HepG2 (cell line): ENCODE data around the gene BMP2K. TPM values are rescaled to one million over a fixed set of nuclear protein-coding genes. Genes with fewer than 3 reads are reported as not detected.

Source experiments
- CAMTA2 ChIP-seq: sonication (generic); formaldehyde crosslinking; IDR thresholded peaks from 2 replicates; pipeline ENCODE4 v1.4.0; 2020; ENCODE audit warnings: mild to moderate bottlenecking, missing genetic modification reagents, borderline replicate concordance
- GATAD2A ChIP-seq: IDR thresholded peaks from 2 replicates; pipeline ENCODE4 v1.6.1; 2016
- HNRNPLL ChIP-seq: fragments of 200-400 bp; formaldehyde crosslinking; IDR thresholded peaks from 2 replicates; pipeline ENCODE4 v1.6.1; 2017; ENCODE audit warnings: mild to moderate bottlenecking, low read depth, low read length; ENCODE audit not compliant: poor library complexity, severe bottlenecking
- PHF5A ChIP-seq: IDR thresholded peaks from one replicate; pipeline ENCODE4 v1.6.1; 2018; ENCODE audit warnings: low read depth, missing genetic modification reagents; ENCODE audit not compliant: unreplicated experiment
- ZNF441 ChIP-seq: sonication (generic); formaldehyde crosslinking; IDR thresholded peaks from 2 replicates; pipeline ENCODE4 v1.7.0; 2021; ENCODE audit warnings: missing genetic modification reagents, borderline replicate concordance
- ZNF563 ChIP-seq: sonication (generic); formaldehyde crosslinking; IDR thresholded peaks from 2 replicates; pipeline ENCODE4 v1.8.0; 2022; ENCODE audit warnings: mild to moderate bottlenecking, moderate library complexity, missing genetic modification reagents
- ZNF674 ChIP-seq: sonication (generic); formaldehyde crosslinking; IDR thresholded peaks from 2 replicates; pipeline ENCODE4 v1.5.0; 2020; ENCODE audit warnings: low read depth, mild to moderate bottlenecking, missing genetic modification reagents
- ZNF841 ChIP-seq: sonication (generic); formaldehyde crosslinking; IDR thresholded peaks from 2 replicates; pipeline ENCODE4 v1.8.1; 2023; ENCODE audit warnings: missing genetic modification reagents, borderline replicate concordance
- ZNF891 ChIP-seq: sonication (generic); formaldehyde crosslinking; IDR thresholded peaks from 2 replicates; pipeline ENCODE4 v1.5.0; 2020; ENCODE audit warnings: mild to moderate bottlenecking, missing genetic modification reagents
- polyA plus RNA-seq, 8 experiments: library from polyadenylated mRNA; depleted of rRNA in 3 of 8; stranded (reverse) in 7 of 8; unstranded in 1 of 8; fragments of >200 nt; fragmentation: Illumina TruSeq in 4 of 8; extraction: Trizol in 4 of 8; gene quantifications; 2 replicates each; pipeline versions ENCODE4 v1.2.1 to v1.2.3, GENCODE V29; 2011 to 2016; ENCODE audit warnings: low read depth in 4 of 8, missing spikeins in 1 of 8, mixed read lengths in 1 of 8; ENCODE audit not compliant: insufficient read depth in 1 of 8
- total RNA-seq, 5 experiments: library from RNA; depleted of rRNA; stranded (reverse); fragments of >200 nt; fragmentation: Illumina TruSeq; extraction: Trizol; gene quantifications; 2 replicates each; pipeline ENCODE4 v1.2.3, GENCODE V29; 2016; ENCODE audit warnings: low read depth in 1 of 5
- TF ChIP-seq, protein P1 (sequence below), 2 experiments: fragments of 450-650 bp in 1 of 2; sonication (generic) in 1 of 2; formaldehyde crosslinking; IDR thresholded peaks; 2 replicates each; pipeline versions ENCODE4 v1.5.0 to v1.8.0; 2020 to 2022; ENCODE audit warnings: mild to moderate bottlenecking in 1 of 2, missing genetic modification reagents in 1 of 2
- TF ChIP-seq, protein P2 (sequence below): sonication (generic); formaldehyde crosslinking; IDR thresholded peaks from 2 replicates; pipeline ENCODE4 v1.4.0; 2020; ENCODE audit warnings: mild to moderate bottlenecking, missing genetic modification reagents
- TF ChIP-seq, protein P3 (sequence below): IDR thresholded peaks from 2 replicates; pipeline ENCODE4 v1.6.1; 2016; ENCODE audit warnings: mild to moderate bottlenecking, missing biosample characterization, missing genetic modification reagents
- TF ChIP-seq, protein P4 (sequence below): sonication (generic); formaldehyde crosslinking; IDR thresholded peaks from 2 replicates; pipeline ENCODE4 v1.9.0; 2022; ENCODE audit warnings: low read depth, missing genetic modification reagents
- TF ChIP-seq, protein P5 (sequence below): sonication (generic); formaldehyde crosslinking; IDR thresholded peaks from one replicate; pipeline ENCODE4 v1.5.1; 2020; ENCODE audit warnings: mild to moderate bottlenecking, missing genetic modification reagents; ENCODE audit errors: not compliant biosample characterization
- TF ChIP-seq, protein P6 (sequence below): sonication (generic); formaldehyde crosslinking; IDR thresholded peaks from 2 replicates; pipeline ENCODE4 v1.8.1; 2022; ENCODE audit warnings: mild to moderate bottlenecking, missing genetic modification reagents

The BMP2K gene
- total and polyA plus RNA-seq, 2 of the 13 experiments (the other 11 are each of a cell fraction or from before 2014, with no cell fraction given) = 8.6 to 15.2 TPM

DNA sequence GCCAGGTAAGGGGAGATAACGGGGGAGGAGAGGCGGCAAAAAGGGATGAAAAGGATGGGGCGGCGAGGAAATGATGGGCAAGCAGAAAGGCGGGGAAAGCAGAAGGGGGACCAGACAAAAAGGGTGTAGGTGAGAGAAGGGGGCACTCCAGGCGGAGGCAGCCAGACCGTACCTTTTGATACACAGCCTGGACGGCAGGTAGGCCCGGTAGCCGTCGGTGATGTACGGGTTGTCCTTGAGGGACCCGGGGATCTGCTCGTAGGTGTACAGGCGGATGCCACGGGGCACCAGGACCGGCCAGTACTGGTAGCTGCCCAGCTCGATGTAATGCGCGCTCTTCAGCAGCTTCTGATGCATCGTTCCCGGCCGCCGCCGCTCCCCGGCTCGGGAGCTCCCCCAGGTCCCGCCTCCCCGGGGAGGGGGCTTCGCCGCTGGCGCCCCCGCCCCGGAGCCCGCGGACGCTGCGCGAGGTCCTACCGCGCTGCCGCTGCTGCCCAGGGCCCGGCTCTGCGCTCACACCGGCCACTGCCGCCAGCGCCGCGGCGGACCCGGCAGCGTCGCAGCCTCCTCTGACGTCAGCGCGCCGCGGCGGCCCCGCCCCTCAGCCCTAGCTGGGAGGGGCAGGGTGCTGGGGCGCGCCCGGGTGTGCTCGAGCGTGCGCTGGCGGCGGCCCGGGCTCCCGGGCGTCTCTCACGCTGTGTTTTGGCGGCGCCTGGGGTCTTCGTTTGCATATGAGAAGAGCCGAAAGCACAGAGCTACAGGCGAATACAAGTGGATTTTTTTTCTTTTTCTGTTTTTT lies 162.9 kb downstream of the BMP2K start, which contains the start of gene PAQR3 (continued):
- TF ChIP-seq, protein P1, sequence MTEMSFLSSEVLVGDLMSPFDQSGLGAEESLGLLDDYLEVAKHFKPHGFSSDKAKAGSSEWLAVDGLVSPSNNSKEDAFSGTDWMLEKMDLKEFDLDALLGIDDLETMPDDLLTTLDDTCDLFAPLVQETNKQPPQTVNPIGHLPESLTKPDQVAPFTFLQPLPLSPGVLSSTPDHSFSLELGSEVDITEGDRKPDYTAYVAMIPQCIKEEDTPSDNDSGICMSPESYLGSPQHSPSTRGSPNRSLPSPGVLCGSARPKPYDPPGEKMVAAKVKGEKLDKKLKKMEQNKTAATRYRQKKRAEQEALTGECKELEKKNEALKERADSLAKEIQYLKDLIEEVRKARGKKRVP (CRISPR knock-in tag; IDR thresholded peaks at IDR 0.05) = no peak
- TF ChIP-seq ZNF563 (peak; percentile 87), ZNF441 (CRISPR knock-in tag) (peak; percentile 30; the same call in 1 of the 2 replicates), GATAD2A (CRISPR knock-in tag) (no peak), HNRNPLL (peak; percentile 95), PHF5A (CRISPR knock-in tag) (no peak), CAMTA2 (CRISPR knock-in tag) (no peak), ZNF891 (CRISPR knock-in tag) (0 out of 2 replicates have a peak, but pooled peaks have one; percentile 26), ZNF674 (no peak), ZNF841 (CRISPR knock-in tag) (no peak)
- TF ChIP-seq, protein P2, sequence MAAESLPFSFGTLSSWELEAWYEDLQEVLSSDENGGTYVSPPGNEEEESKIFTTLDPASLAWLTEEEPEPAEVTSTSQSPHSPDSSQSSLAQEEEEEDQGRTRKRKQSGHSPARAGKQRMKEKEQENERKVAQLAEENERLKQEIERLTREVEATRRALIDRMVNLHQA (CRISPR knock-in tag) = no peak
- TF ChIP-seq, protein P3, sequence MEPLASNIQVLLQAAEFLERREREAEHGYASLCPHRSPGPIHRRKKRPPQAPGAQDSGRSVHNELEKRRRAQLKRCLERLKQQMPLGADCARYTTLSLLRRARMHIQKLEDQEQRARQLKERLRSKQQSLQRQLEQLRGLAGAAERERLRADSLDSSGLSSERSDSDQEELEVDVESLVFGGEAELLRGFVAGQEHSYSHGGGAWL (CRISPR knock-in tag) = no peak
- TF ChIP-seq, protein P4, sequence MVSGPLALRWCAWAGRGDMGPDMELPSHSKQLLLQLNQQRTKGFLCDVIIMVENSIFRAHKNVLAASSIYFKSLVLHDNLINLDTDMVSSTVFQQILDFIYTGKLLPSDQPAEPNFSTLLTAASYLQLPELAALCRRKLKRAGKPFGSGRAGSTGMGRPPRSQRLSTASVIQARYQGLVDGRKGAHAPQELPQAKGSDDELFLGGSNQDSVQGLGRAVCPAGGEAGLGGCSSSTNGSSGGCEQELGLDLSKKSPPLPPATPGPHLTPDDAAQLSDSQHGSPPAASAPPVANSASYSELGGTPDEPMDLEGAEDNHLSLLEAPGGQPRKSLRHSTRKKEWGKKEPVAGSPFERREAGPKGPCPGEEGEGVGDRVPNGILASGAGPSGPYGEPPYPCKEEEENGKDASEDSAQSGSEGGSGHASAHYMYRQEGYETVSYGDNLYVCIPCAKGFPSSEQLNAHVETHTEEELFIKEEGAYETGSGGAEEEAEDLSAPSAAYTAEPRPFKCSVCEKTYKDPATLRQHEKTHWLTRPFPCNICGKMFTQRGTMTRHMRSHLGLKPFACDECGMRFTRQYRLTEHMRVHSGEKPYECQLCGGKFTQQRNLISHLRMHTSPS (CRISPR knock-in tag) = no peak
- TF ChIP-seq, protein P5, sequence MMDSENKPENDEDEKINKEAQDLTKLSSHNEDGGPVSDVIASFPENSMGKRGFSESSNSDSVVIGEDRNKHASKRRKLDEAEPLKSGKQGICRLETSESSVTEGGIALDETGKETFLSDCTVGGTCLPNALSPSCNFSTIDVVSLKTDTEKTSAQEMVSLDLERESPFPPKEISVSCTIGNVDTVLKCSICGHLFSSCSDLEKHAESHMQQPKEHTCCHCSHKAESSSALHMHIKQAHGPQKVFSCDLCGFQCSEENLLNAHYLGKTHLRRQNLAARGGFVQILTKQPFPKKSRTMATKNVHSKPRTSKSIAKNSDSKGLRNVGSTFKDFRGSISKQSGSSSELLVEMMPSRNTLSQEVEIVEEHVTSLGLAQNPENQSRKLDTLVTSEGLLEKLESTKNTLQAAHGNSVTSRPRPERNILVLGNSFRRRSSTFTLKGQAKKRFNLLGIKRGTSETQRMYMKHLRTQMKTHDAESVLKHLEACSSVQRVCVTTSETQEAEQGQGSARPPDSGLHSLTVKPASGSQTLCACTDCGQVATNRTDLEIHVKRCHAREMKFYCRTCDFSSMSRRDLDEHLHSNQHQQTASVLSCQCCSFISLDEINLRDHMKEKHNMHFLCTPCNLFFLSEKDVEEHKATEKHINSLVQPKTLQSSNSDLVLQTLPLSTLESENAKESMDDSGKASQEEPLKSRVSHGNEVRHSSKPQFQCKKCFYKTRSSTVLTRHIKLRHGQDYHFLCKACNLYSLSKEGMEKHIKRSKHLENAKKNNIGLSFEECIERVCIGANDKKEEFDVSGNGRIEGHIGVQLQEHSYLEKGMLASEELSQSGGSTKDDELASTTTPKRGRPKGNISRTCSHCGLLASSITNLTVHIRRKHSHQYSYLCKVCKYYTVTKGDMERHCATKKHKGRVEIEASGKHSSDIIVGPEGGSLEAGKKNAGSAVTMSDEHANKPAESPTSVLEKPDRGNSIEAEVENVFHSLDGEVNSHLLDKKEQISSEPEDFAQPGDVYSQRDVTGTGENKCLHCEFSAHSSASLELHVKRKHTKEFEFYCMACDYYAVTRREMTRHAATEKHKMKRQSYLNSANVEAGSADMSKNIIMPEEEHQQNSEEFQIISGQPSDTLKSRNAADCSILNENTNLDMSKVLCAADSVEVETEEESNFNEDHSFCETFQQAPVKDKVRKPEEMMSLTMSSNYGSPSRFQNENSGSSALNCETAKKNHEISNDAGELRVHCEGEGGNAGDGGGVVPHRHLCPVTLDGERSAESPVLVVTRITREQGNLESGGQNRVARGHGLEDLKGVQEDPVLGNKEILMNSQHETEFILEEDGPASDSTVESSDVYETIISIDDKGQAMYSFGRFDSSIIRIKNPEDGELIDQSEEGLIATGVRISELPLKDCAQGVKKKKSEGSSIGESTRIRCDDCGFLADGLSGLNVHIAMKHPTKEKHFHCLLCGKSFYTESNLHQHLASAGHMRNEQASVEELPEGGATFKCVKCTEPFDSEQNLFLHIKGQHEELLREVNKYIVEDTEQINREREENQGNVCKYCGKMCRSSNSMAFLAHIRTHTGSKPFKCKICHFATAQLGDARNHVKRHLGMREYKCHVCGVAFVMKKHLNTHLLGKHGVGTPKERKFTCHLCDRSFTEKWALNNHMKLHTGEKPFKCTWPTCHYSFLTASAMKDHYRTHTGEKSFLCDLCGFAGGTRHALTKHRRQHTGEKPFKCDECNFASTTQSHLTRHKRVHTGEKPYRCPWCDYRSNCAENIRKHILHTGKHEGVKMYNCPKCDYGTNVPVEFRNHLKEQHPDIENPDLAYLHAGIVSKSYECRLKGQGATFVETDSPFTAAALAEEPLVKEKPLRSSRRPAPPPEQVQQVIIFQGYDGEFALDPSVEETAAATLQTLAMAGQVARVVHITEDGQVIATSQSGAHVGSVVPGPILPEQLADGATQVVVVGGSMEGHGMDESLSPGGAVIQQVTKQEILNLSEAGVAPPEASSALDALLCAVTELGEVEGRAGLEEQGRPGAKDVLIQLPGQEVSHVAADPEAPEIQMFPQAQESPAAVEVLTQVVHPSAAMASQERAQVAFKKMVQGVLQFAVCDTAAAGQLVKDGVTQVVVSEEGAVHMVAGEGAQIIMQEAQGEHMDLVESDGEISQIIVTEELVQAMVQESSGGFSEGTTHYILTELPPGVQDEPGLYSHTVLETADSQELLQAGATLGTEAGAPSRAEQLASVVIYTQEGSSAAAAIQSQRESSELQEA (CRISPR knock-in tag) = peak; percentile 33
- TF ChIP-seq, protein P6, sequence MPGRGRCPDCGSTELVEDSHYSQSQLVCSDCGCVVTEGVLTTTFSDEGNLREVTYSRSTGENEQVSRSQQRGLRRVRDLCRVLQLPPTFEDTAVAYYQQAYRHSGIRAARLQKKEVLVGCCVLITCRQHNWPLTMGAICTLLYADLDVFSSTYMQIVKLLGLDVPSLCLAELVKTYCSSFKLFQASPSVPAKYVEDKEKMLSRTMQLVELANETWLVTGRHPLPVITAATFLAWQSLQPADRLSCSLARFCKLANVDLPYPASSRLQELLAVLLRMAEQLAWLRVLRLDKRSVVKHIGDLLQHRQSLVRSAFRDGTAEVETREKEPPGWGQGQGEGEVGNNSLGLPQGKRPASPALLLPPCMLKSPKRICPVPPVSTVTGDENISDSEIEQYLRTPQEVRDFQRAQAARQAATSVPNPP (CRISPR knock-in tag) = no peak
